ENCODE measurements around the gene CLCN3. TPM values are rescaled to one million over a fixed set of nuclear protein-coding genes. Genes with fewer than 3 reads are reported as not detected.

The CLCN3 gene
- total RNA-seq, 1 donor from 2014 or later, result 13.8 TPM

DNA sequence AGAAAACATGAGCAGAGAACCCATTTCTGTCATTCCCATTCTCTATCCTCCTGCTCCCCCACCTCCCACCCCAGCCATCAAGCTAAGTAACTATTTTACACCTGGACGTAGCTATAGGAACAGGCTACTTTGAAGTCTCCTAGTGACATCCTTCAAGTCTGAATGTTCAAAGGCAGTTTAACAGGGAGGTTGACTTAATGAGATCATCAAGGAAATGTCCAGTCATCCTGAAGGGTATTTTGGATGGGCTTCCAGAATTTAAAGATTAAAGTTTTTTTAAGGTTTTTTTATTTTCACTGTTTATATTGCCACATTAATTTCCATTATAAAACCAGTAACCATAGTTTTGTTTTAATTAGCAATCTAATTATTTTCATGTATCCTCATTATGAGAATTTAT is 96.3 kb downstream of the CLCN3 start:
- intact Hi-C loops (cut with DNase I), result no loop called here
- TF ChIP-seq, protein P1, sequence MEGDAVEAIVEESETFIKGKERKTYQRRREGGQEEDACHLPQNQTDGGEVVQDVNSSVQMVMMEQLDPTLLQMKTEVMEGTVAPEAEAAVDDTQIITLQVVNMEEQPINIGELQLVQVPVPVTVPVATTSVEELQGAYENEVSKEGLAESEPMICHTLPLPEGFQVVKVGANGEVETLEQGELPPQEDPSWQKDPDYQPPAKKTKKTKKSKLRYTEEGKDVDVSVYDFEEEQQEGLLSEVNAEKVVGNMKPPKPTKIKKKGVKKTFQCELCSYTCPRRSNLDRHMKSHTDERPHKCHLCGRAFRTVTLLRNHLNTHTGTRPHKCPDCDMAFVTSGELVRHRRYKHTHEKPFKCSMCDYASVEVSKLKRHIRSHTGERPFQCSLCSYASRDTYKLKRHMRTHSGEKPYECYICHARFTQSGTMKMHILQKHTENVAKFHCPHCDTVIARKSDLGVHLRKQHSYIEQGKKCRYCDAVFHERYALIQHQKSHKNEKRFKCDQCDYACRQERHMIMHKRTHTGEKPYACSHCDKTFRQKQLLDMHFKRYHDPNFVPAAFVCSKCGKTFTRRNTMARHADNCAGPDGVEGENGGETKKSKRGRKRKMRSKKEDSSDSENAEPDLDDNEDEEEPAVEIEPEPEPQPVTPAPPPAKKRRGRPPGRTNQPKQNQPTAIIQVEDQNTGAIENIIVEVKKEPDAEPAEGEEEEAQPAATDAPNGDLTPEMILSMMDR (IDR thresholded peaks at IDR 0.05), result no peak
- no peak for DNase-seq (ENCODE audit: low spot score in 2 of 2)
- no peaks in the 10 kb centered on the region for H3K4me1 ChIP-seq
- no peak overlapping the region for H3K27ac ChIP-seq
- no peak overlapping the region for H3K4me3 ChIP-seq
- H3K9me3 ChIP-seq, result no peaks in the 10 kb centered on the region
- peaks cover 6 to 23% of the 10 kb centered on the region in 2 donors for H3K36me3 ChIP-seq
- H3K27me3 ChIP-seq, result no peaks in the 10 kb centered on the region

DNA sequence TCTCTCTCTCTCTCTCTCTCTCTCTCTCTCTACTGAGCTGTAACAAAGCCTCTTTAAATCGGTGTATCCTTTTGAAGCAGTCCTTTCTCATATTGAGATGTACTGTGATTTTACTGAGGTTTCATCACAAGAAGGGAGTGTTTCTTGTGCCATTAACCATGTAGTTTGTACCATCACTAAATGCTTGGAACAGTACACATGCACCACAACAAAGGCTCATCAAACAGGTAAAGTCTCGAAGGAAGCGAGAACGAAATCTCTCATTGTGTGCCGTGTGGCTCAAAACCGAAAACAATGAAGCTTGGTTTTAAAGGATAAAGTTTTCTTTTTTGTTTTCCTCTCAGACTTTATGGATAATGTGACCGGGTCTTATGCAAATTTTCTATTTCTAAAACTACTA is 100.2 kb downstream of the CLCN3 start:
- no peak for DNase-seq (ENCODE audit: low spot score in 2 of 2)
- no peak overlapping the region for H3K4me3 ChIP-seq
- H3K27me3 ChIP-seq, result no peaks in the 10 kb centered on the region
- H3K27ac ChIP-seq, result no peak overlapping the region
- no peaks in the 10 kb centered on the region for H3K9me3 ChIP-seq
- intact Hi-C loops (cut with DNase I), result no loop called here
- H3K4me1 ChIP-seq, result no peaks in the 10 kb centered on the region
- H3K36me3 ChIP-seq, result peaks cover 9 to 11% of the 10 kb centered on the region in 2 donors
- TF ChIP-seq, protein P1 (IDR thresholded peaks at IDR 0.05), result no peak

DNA sequence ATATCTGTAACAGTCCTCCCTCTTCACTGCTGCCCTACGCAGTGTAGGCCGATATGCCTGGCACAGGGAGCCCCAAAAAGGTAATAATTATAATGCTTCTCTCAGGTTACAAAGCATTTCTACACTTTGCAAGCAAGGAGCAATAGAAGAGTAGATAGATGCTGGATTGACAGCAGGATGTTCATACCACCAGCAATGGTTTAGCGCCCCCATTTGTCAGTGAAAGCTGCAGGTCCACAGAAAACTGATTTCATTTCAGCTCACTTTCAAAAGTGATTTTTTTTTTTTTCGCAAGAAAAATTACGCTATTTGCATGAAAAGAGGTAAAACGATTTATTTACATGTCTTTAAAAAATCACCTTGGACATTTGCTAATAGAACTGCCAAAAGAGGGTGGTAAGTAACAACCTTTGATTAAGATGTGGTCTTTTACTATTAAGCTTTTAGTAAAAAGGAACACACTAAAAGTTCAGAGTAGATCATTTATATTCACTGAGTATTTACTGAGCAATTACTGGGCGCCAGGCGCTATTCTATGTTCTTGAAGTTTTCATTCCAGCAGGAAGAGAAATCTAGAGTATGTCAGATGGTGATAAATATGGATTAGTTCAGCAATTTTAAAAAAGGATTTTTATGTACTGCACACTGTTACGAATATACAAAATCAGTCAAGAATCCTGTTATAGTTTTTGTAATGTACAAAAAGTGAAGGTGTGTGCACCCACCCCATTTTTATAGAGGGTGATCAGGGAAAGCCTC is 103.0 kb downstream of the CLCN3 start:
- Histone ChIP-seq H3K36me3 (peaks cover 9 to 11% of the 10 kb centered on the region in 2 donors), H3K27ac (no peak overlapping the region), H3K27me3 (no peaks in the 10 kb centered on the region), H3K9me3 (no peaks in the 10 kb centered on the region), H3K4me3 (no peak overlapping the region), H3K4me1 (no peaks in the 10 kb centered on the region)
- TF ChIP-seq, protein P1 (IDR thresholded peaks at IDR 0.05), result no peak
- intact Hi-C loops (cut with DNase I), result no loop called here
- DNase-seq (ENCODE audit: low spot score in 2 of 2), result no peak

DNA sequence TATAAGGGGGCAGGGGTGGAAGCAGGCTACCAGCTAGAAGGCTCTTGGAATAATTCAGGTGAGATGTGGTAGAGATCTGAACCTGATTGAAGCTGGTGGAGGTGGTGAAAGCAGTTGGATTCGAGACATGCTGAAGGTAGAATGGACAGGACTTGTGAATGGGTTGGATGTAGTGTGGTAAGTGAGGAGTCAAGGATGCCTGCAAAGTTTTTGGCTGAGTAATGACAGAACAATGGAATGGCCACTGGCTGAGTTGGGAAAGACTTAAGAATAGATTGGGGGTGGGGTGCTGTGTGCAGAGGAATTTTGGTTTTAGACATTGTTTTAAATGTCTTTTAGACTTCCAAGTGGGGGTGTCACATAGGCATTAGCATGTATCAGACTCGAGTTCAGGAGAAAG is 103.9 kb downstream of the CLCN3 start:
- intact Hi-C loops (cut with DNase I), result no loop called here

DNA sequence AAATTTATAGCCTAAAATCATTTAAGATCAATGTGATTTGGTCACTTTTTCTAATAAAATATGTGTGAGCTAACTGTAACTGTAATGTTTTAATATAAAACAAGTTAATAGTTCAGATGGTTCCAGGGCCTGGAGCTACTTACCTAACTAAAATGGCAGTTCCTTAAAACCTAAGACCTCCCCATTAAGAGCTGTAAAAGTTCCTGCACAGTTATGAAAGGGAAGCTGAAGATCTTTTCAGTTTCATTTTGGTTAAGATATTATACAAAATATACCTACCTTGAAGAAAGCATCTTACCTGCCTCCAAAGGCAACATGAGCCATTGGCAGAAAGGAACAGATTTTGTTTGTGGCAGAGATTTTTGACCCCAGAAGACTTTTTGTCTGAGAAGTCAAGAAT is 107.2 kb downstream of the CLCN3 start:
- intact Hi-C loops (cut with DNase I), result no loop called here
- H3K27ac ChIP-seq, result no peak overlapping the region
- H3K4me1 ChIP-seq, result no peaks in the 10 kb centered on the region
- no peaks in the 10 kb centered on the region for H3K27me3 ChIP-seq
- no peak for DNase-seq (ENCODE audit: low spot score in 2 of 2)
- TF ChIP-seq, protein P1 (IDR thresholded peaks at IDR 0.05), result no peak
- no peaks in the 10 kb centered on the region for H3K9me3 ChIP-seq
- peaks cover 17 to 21% of the 10 kb centered on the region in 2 donors for H3K36me3 ChIP-seq
- no peak overlapping the region for H3K4me3 ChIP-seq

More for the DNA sequence above, 103.9 kb downstream of the CLCN3 start:
- H3K36me3 ChIP-seq, result peaks cover 9 to 14% of the 10 kb centered on the region in 2 donors
- H3K4me1 ChIP-seq, result no peaks in the 10 kb centered on the region
- no peak overlapping the region for H3K4me3 ChIP-seq
- no peak for DNase-seq (ENCODE audit: low spot score in 2 of 2)
- H3K27ac ChIP-seq, result no peak overlapping the region
- H3K27me3 ChIP-seq, result no peaks in the 10 kb centered on the region
- H3K9me3 ChIP-seq, result no peaks in the 10 kb centered on the region
- TF ChIP-seq, protein P1 (IDR thresholded peaks at IDR 0.05), result no peak

Data from ascending aorta (tissue), 2 donors.